GM10847 (cell line): ENCODE data around the gene PCYT1A.

Experiments
- POLR2A ChIP-seq: IDR thresholded peaks from 2 replicates; pipeline ENCODE4 v1.6.1; 2011; ENCODE audit not compliant: insufficient read length; ENCODE audit errors: extremely low read depth

Gene PCYT1A

GRCh38 chr3:196287440-196288140, at the start of gene PCYT1A:
TSS of gene PCYT1A (minus strand) at chr3:196287726. CDS start at chr3:196270531, 17,195 bp downstream.
- peak; percentile 78 for TF ChIP-seq POLR2A

- TF ChIP-seq POLR2A: no peak
Measured at GRCh38 chr3:196336319-196337145, 49.0 kb upstream of the PCYT1A start.

DNA sequence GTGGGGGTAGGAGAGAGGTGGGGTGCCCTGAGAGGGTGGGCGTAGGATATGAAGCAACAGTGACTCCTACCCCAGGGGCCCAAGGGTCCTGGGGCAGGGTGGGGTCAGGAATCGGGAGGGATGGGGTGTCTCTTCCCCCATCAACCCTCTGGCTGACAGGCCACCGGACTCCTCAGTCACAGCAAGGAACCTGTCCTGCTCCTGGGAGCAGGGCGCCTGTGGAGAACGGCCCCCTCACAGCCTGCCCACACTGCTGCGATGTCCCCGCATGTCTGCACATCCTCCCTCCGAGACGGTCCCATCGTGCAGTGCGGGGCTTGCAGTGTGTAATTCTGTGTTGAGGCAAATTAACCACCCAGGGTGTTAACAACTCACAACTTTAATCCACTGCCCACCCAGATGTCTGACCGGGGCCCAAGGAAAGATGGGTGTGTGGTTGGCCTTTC, 48.0 kb upstream of the PCYT1A start:
- TF ChIP-seq POLR2A: no peak

- no peak for TF ChIP-seq POLR2A
Measured at GRCh38 chr3:196334982-196335381, 47.5 kb upstream of the PCYT1A start.

- no peak for TF ChIP-seq POLR2A
Measured at GRCh38 chr3:196332168-196332567, 44.6 kb upstream of the PCYT1A start.

DNA sequence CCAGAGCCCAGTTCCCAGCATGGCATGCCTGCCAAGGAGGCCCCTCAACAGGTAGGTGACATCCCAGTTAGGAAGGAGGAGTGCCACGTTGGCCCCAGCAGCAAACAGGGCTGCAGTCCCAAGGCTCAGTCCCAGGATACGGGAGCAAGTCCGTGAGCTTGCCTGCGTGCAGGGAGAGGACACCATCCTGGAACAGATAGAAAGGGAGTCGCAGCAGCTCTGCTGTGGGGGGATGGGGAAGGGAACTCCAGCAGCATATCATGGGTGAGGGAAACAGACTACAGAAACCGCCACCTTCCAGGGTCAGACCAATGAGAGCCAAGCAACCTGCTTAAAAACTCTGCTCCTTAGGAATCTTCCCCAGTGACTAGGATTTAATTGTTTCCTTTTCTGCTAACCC, 39.9 kb upstream of the PCYT1A start:
- no peak for TF ChIP-seq POLR2A

DNA sequence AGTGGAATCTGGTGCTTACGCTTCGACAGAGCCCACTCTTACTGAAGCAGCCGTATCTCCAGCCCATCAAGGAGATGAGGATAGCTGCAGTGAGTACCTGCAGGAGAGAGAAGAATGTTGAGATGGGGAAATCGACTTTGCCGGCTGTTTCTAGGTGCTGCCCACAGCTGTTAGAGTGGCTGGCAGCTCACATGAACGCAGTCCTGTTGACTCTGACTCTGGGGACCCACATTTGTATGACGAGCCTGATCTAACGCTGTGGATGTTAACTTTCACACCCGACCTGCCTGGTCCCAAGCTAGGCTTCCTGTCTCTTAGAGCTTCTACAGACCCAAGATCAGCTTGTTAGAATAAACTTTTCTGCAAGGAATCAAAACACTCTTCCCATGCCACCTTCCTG, 39.4 kb upstream of the PCYT1A start:
- no peak for TF ChIP-seq POLR2A

DNA sequence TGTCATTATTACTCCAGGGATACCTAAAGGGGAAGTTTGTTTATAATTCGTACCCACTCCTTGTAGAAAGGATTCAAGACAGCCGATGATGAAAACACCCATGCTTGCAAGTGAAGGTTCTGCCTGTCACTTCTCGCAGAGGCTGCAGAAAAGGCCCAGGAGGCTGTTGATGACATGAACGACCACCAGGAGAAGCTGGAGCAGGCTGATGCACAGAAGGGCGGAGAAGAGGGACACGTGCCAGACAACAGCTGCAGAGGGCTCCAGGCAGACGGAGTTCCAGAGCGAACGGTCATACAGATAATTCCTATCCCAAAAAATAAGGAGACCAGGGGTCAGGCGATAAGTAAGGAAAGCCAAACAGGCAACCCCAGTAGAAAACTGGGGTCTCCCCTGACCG, 36.2 kb upstream of the PCYT1A start:
- no peak for TF ChIP-seq POLR2A

DNA sequence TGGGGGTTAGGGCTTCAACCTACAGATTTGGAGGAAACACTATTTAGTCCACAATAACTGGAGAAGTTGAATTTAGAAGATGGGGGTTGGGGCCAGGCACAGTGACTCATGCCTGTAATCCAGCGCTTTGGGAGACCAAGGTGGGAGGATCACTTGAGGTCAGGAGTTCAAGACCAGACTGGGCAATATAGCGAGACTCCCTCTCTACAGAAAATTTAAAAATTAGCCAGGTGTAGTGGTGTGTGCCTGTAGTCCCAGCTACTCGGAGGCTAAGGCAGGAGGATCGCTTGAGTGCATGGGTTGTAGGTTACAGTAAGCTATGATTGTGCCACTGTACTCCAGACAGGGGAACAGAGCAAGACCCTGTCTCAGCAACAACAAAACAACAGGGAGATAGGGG, 35.5 kb upstream of the PCYT1A start:
- no peak for TF ChIP-seq POLR2A

- TF ChIP-seq POLR2A: no peak
Measured at GRCh38 chr3:196321162-196321561, 33.6 kb upstream of the PCYT1A start.

- TF ChIP-seq POLR2A: no peak
Measured at GRCh38 chr3:196320137-196320536, 32.6 kb upstream of the PCYT1A start.

- peak; percentile 78 for TF ChIP-seq POLR2A
Measured at GRCh38 chr3:196317687-196318467, 30.4 kb upstream of the PCYT1A start, which contains the start of gene DYNLT2B. TSS of gene DYNLT2B (minus strand) at chr3:196318240. CDS start at chr3:196318152, 88 bp downstream.

GRCh38 chr3:196315821-196316220, 28.3 kb upstream of the PCYT1A start:
- TF ChIP-seq POLR2A: no peak

DNA sequence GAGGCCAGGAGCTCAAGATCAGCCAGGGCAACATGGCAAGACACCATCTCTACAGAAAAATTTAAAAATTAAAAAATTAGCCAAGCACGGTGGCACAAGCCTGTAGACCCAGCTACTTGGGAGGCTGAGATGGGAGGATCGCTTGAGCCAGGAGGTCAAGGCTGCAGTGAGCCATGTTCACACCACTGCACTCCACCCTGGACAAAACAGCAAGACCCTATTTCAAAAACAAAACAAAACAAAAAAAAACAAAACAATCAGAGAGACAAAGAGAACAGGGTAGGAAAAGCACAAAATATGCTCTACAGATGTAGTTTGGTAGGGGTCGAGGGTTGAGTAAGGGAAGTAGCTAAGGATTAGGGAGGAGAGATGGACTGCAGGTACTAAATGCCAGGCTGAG, 27.1 kb upstream of the PCYT1A start:
- no peak for TF ChIP-seq POLR2A

- TF ChIP-seq POLR2A: no peak
Measured at GRCh38 chr3:196298521-196298920, 11.0 kb upstream of the PCYT1A start.
